Tibial nerve (tissue), 4 donors: ENCODE results near the gene NAXE.
"Not testable (repeated sequence)": the region's sequence is repeated elsewhere in the genome, so short reads cannot be mapped to it uniquely, and the experiment has no call there.

Experiments
- EP300 ChIP-seq, 2 donors: sonication (generic); formaldehyde crosslinking; IDR thresholded peaks; one replicate each; pipeline ENCODE4 v1.6.1; 2017; ENCODE audit warnings: antibody characterized with exemption in 2 of 2, mild to moderate bottlenecking in 1 of 2
- POLR2A ChIP-seq, 2 donors: fragments of 450-650 bp; IDR thresholded peaks; one replicate each; pipeline ENCODE4 v1.6.1; 2017; ENCODE audit warnings: antibody characterized with exemption in 2 of 2, mild to moderate bottlenecking in 2 of 2, moderate library complexity in 2 of 2
- TF ChIP-seq, protein P1 (sequence below), 5 experiments: fragments of 200-600 bp in 3 of 5; fragments of 450-650 bp in 2 of 5; sonication (generic) in 3 of 5; IDR thresholded peaks; one replicate each; pipeline ENCODE4 v1.5.1; 2016 to 2019; ENCODE audit warnings: antibody characterized with exemption in 5 of 5, mild to moderate bottlenecking in 3 of 5, moderate library complexity in 2 of 5

DNA sequence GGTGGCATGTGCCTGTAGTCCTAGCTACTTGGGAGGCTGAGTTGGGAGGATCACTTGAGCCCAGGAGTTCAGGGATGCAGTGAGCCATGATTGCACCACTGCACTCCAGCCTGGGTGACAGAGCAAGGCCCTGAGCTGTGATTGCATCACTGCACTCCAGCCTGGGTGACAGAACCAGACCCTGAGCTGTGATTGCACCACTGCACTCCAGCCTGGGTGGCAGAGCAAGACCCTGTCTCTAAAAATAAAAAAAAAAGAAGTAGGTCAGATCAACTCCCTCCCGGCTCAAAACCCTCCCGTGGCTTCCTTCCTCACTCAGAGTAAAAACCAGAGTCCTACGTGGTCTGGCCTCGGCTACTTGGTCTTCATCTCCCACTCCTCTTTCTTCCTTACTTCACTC lies 38.6 kb upstream of the NAXE start:
- TF ChIP-seq POLR2A (IDR thresholded peaks at IDR 0.05): not testable (repeated sequence)
- TF ChIP-seq, protein P1, sequence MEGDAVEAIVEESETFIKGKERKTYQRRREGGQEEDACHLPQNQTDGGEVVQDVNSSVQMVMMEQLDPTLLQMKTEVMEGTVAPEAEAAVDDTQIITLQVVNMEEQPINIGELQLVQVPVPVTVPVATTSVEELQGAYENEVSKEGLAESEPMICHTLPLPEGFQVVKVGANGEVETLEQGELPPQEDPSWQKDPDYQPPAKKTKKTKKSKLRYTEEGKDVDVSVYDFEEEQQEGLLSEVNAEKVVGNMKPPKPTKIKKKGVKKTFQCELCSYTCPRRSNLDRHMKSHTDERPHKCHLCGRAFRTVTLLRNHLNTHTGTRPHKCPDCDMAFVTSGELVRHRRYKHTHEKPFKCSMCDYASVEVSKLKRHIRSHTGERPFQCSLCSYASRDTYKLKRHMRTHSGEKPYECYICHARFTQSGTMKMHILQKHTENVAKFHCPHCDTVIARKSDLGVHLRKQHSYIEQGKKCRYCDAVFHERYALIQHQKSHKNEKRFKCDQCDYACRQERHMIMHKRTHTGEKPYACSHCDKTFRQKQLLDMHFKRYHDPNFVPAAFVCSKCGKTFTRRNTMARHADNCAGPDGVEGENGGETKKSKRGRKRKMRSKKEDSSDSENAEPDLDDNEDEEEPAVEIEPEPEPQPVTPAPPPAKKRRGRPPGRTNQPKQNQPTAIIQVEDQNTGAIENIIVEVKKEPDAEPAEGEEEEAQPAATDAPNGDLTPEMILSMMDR (IDR thresholded peaks at IDR 0.05): not testable (repeated sequence)
- peak in 1 of 2 donors; percentile 26 for TF ChIP-seq EP300 (IDR thresholded peaks at IDR 0.05)
